HG02884 (cell line): ENCODE data around the gene VCPKMT.
A peak's percentile ranks its signal among the peaks of the same experiment; 100 is the strongest.

ENCODE experiments used
- ATAC-seq: cut with Tn5 transposase; IDR thresholded peaks from one replicate; pipeline ENCODE4 v1.9.1; 2021; ENCODE audit warnings: mild to moderate bottlenecking, moderate library complexity; ENCODE audit not compliant: unreplicated experiment

Gene VCPKMT

GRCh38 chr14:50068496-50068895, 47.9 kb downstream of the VCPKMT start:
- no peak for ATAC-seq

GRCh38 chr14:50067723-50068495, 48.5 kb downstream of the VCPKMT start:
- ATAC-seq = no peak

DNA sequence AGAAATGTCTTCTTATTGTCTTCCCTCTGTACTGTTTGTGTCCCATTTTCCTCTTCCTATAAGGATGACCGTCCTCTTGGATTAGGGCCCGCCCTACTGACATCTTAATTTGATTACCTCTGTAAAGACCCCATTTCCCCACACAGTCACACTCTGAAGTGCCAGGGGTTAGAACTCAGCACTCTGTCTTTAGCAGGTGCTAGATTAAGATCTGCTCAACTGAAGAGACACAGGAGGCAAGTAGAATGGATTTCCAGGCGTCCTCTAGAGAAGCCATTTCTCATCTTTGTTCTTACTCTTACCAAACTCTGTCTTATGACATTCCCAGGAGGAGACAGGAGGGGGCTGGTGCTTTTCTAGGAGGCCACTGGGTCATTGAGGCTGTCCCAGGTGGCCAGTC, 50.8 kb downstream of the VCPKMT start:
- no peak for ATAC-seq

GRCh38 chr14:50064993-50065392, 51.4 kb downstream of the VCPKMT start:
- ATAC-seq = peak; percentile 72

DNA sequence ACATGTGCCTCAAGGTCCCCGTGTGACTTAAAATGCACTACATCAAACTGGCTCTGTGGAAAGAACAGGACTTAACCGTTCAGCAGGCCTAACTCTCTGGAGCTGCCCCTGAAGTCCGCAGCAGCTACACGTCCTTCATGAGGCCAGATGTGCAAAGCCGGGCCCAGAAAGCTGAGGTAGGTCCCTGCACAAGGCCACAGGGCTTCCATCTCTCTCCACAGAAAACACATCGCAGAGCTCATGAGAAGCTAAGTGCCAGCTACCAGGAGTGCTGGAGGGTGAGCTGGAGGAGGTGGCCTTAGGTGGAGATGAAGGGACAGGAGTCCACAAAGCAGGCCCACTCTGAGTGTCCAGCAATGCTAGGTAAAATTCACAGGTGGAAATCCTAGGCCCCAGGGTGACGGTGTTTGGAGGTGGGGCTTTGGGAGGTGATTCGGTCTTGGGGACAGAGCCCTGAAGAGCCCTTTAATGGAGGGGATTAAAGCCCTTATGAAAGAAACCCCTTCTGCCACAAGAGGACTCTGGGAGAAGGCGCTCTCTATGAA, 52.4 kb downstream of the VCPKMT start:
- ATAC-seq = no peak

GRCh38 chr14:50062438-50063085, 53.8 kb downstream of the VCPKMT start:
- no peak for ATAC-seq

DNA sequence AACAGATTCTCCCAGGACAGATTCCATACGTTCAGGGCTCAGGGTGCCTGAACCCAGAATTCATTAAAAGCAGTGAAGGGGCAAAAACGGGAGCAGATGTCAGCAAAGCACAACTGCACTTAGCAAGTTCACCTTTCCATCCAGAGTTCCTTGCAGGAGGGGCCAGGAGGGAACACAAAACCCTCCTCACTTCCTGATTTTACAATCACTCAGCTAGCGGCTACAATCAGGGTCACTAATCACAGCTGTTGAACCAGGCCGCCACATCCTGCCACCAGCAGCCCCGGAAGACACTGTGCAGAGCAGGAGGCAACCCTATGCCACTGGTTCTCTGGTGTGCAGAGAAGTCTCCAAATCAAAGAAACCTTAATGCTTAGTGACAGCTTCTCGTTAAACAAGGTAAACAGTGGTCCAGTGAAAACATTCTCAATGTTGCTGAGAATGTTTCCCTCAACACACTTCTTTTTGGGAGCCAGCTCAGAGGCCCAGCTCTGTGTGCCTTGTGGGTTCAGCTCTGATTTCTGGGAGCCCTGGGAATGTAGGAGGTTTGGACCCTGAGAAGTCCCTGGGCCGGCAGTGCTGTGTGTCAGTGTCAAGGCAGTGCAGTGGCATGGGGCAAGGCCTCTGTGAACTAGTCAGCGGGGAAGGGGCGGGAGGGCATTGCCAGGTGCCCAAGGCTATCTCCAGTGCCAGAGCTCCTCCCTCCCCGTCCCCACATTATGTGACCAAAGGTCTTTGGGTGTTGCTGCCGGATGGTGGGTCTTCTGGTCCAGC, 54.5 kb downstream of the VCPKMT start:
- ATAC-seq = peak; percentile 46

DNA sequence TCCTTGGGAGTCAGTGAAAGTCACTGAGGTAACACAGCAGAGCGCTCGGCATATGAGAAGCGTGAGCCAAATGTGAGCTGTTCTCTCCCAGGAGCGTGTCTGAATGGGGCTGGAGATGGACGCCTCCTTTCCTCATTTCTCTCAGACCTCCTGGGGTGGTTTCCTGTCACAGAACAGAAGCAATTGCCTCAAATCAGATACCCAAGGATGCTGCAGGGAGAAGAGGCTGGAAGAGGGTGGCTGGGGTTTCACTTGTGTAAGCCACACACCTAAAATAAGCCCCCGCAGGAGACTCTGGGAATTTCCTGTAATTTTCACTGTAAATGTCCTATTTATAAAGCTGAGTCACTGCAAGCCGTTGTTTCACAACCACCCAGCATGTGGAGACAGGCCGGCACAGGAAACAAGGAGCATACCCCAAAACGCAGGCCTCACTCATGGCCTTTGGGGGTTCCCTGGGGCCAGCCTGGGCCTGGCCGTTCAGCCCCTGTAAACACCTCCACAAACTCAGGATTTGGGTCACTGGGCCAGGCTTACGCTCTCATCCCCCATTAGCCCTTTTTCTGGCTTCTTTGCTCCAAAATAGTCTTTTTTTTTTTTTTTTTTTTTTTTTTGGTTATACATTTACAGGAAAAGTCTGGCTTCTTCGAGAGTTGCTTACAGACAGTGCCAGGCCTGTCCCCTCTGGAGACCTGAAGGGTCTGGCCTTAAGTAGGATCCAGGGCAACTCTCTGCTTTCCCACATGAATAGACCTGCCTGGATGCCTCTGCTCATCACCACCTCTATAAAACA, 55.3 kb downstream of the VCPKMT start:
- ATAC-seq = no peak

DNA sequence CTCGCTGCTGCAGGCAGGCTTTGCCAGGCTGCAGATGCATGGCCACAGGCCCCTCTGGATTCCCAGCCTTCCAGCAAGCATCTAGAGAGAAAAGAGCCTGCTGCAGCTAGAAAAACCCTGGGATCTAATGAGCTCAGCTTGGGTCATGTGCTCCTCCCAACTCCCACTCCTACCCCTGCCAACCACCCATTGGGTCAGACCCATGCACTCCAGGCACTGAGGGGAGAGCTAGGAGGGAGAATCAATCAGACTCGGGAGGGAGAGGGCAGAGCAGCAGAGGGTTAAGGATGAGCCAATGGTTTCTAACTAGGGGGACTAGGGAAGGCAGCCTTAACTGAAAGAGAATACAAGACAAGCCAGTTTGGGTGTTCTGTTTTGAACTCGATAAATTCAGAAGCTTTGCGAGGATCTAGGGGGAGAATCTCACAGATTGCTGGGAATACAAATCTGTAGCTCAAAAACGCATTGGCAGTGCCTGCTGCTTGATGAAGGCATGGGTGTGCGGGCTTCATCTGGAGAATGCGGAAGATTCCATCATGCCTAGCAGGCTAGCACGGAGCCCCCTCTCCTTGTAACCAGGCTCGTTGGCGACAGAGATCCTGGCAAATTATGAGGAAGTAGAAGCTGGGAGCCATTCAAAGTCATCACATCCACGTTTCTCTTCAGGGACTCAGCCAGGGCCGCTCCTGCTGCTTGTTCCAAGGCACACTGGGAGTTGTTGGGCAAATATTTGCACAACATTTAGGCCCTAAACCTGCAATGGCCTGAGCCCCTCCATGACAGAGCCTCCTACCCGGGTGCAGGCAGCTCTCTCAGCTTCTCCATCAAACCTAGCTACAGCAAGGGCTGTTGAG, 56.4 kb downstream of the VCPKMT start:
- ATAC-seq = no peak
